Naive B cell (primary cell): ENCODE measurements around the gene TECPR2. TPM values are rescaled to one million over a fixed set of nuclear protein-coding genes. Genes with fewer than 3 reads are reported as not detected.
"Not testable (repeated sequence)": the region's sequence is repeated elsewhere in the genome, so short reads cannot be mapped to it uniquely, and the experiment has no call there.

Experiments used
- ATAC-seq, 2 donors: fragments of 150-1000 bp; cut with Tn5 transposase; 2 replicates each; pipeline ENCODE4 v1.10.0; 2021; ENCODE audit warnings: low read depth in 2 of 2, mild to moderate bottlenecking in 2 of 2, moderate library complexity in 2 of 2
- DNase-seq: peaks from one replicate; pipeline ENCODE4 v3.0.0; 2022
- H3K27ac Mint-ChIP-seq, 6 donors: one replicate each; pipeline ENCODE4 v1.8.0; 2020 to 2022; ENCODE audit warnings: mild to moderate bottlenecking in 6 of 6, mixed read lengths in 6 of 6, moderate library complexity in 5 of 6, inconsistent platforms in 2 of 6
- H3K27me3 Mint-ChIP-seq, 3 donors: one replicate each; pipeline ENCODE4 v1.8.0; 2021 to 2022; ENCODE audit warnings: mixed read lengths in 3 of 3, mild to moderate bottlenecking in 1 of 3
- H3K36me3 Mint-ChIP-seq, 2 donors: one replicate each; pipeline ENCODE4 v1.8.0; 2020 to 2022; ENCODE audit warnings: mixed read lengths in 2 of 2, inconsistent platforms in 1 of 2, mild to moderate bottlenecking in 1 of 2
- H3K4me1 Mint-ChIP-seq, 3 donors: one replicate each; pipeline ENCODE4 v1.8.0; 2020 to 2022; ENCODE audit warnings: mixed read lengths in 3 of 3, inconsistent platforms in 1 of 3, mild to moderate bottlenecking in 1 of 3, moderate library complexity in 1 of 3
- H3K4me3 Mint-ChIP-seq, 8 donors: one replicate each; pipeline ENCODE4 v1.8.0; 2020 to 2022; ENCODE audit warnings: mild to moderate bottlenecking in 8 of 8, mixed read lengths in 8 of 8, moderate library complexity in 8 of 8, inconsistent platforms in 2 of 8
- H3K9me3 Mint-ChIP-seq, 7 donors: one replicate each; pipeline ENCODE4 v1.8.0; 2020 to 2022; ENCODE audit warnings: mixed read lengths in 7 of 7, mild to moderate bottlenecking in 5 of 7, inconsistent platforms in 2 of 7, moderate library complexity in 1 of 7
- polyA plus RNA-seq, 6 donors: library from polyadenylated mRNA; unstranded; fragments of 300-500 nt; fragmentation: Illumina TruSeq; gene quantifications; one replicate each; pipeline ENCODE4 v1.2.3, GENCODE V29; 2021; ENCODE audit warnings: low read depth in 6 of 6

The TECPR2 gene
- polyA plus RNA-seq, 6 donors from 2014 or later = 2.3 to 6.6 (median 3.1) TPM

DNA sequence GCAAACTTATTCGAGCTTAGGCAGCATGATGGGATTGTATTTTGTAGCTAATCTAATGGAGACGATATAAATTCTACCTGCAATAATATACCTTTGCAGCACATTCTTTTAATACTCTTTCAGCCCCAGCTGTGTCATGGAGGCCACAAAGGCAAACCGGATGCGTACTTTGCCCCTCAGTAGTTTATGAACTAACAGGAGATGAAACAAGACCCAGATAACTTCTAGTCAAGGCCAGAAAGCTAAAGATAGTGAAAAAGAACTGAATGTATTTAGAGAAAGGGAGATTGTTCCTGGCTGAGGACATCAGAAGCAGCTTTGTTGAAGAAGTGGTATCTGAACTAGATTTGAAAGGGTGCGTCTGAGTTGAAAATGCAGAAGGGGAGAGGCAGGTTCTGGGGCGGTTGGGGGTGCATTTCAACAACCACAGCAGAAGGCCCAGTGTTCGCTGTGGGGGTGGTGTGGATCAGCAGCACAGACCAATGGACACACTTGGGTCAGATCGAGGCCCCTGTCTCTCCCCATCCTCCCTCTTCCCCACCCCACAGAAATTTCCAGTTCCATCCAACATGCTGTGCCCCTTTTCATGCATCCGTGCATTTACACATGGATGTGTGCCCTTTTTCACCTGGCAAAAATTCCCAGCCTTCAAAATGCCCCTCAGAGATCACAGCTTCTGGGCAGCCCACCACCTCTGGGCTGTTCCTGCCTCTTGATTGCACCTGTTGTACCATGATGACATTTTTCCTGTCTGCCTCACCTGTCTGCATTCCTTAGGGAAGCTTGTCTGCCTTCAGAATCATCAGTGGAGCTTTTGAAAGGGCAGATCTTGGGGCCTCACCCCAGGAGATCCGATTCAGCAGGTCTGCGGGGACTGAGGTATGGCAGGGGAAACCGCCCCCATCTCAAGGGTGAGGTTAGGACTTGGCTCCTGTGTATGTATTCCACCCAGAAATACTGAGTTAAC is 41.0 kb upstream of the TECPR2 start:
- Mint-ChIP-seq H3K4me1 (peaks cover 33 to 60% (median 47%) of the 10 kb centered on the region in 3 donors), H3K27me3 (peaks cover 0 to 2% (median 0%) of the 10 kb centered on the region in 3 donors), H3K27ac (peak overlapping the region in 1 of 6 donors; percentile 19), H3K9me3 (peaks cover 0 to 3% (median 0%) of the 10 kb centered on the region in 7 donors), H3K36me3 (peaks cover 5 to 6% of the 10 kb centered on the region in 2 donors), H3K4me3 (peak overlapping the region in 6 of 8 donors; percentile 32 to 99 (median 78))
- no peak for ATAC-seq
- no peak for DNase-seq

DNA sequence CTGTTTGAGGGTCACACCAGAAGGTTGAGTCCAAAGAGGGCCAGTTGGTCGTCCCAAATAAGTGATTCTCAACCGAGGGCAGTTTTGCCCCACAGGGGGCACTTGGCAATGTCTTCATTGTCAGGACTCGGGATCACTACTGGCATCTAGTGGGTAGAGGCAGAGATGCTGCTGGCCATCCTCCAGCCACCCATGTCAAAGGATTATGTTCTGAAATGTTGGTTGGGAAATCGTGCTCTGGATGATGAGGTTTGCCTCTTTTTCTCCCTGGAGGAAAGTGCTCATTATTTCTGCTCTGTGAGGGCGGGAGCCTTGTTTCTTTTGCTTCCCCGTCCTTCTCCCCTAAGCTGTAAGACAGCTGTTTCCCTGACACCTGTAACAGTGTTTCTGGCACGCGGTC is 39.6 kb upstream of the TECPR2 start:
- Mint-ChIP-seq H3K27me3 (no peaks in the 10 kb centered on the region), H3K9me3 (no peaks in the 10 kb centered on the region), H3K4me3 (peak overlapping the region in 2 of 8 donors; percentile 9 to 99), H3K27ac (peak overlapping the region in 4 of 6 donors; percentile 22 to 61 (median 36)), H3K4me1 (peaks cover 25 to 47% (median 33%) of the 10 kb centered on the region in 3 donors), H3K36me3 (peaks cover 5 to 6% of the 10 kb centered on the region in 2 donors)
- DNase-seq (peak; percentile 31), ATAC-seq (no peak)

DNA sequence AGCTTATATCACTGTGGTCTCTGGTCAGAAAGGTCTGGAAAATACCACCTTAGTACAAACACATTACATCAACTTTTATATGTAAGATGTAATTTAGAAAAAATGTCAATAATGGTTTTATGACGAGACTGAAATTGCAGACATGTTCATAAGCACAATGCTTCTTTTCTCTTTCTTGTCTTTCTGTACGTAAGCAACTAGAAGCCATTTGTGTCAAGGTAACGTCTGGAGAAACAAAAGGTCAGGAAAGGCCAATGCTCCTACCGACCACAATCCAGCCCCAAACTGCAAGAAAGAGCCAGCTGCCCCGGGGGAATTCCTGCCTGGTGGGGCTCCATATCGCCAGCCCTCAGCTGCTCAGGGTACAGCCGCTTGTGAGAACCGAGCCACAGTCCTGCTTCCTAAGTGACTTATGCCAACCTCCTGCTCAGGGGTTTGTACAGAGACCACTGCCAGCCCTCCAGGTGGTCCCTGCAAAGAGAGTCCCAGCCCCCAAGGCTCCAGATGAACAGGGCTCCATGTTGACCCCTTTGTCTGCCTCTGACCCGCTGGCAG is 36.9 kb upstream of the TECPR2 start:
- Mint-ChIP-seq H3K27me3 (no peaks in the 10 kb centered on the region), H3K36me3 (peaks cover 5 to 6% of the 10 kb centered on the region in 2 donors), H3K4me3 (no peak overlapping the region), H3K4me1 (peaks cover 10 to 25% (median 11%) of the 10 kb centered on the region in 3 donors), H3K9me3 (no peaks in the 10 kb centered on the region), H3K27ac (peak overlapping the region in 1 of 6 donors; percentile 20)
- ATAC-seq (no peak), DNase-seq (no peak)

DNA sequence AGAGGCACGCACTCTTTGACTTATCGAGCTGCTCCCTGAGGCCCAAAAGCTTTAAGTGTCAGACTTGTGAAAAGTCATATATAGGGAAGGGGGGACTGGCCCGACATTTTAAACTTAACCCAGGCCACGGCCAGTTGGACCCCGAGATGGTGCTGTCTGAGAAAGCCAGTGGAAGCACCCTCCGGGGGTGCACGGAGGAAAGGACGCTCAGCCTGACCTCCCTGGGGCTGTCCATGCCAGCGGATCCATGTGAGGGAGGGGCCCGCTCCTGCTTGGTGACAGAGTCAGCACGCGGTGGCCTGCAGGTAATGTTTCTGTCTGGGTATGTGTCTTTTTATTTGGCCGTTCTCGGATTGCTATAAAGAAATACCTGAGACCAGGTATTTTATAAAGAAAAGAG is 36.2 kb upstream of the TECPR2 start:
- ATAC-seq = no peak
- Mint-ChIP-seq H3K9me3 (no peaks in the 10 kb centered on the region), H3K4me1 (peaks cover 7 to 18% (median 11%) of the 10 kb centered on the region in 3 donors), H3K27ac (no peak overlapping the region), H3K4me3 (no peak overlapping the region), H3K27me3 (no peaks in the 10 kb centered on the region), H3K36me3 (peaks cover 5 to 6% of the 10 kb centered on the region in 2 donors)
- no peak for DNase-seq

DNA sequence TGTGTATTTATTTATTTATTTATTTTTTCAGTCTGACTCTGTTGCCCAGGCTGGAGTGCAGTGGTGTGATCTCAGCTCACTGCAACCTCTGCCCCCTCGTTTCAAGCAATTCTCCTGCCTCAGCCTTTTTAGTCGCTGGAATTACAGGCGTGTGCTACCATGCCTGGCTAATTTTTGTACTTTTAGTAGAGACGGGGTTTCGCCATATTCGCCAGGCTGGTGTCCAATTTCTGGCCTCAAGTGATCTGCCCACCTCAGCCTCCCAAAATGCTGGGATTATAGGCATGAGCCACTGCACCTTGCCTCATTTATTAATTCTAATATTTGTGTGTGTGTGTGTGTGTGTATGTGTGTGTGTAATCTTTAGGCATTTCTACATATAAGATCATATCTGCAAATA is 33.4 kb upstream of the TECPR2 start:
- not testable (repeated sequence) for H3K4me3 Mint-ChIP-seq, H3K4me1 Mint-ChIP-seq, H3K9me3 Mint-ChIP-seq, DNase-seq, H3K27ac Mint-ChIP-seq, H3K27me3 Mint-ChIP-seq, ATAC-seq
- H3K36me3 Mint-ChIP-seq = peaks cover 10 to 18% of the 10 kb centered on the region in 2 donors

DNA sequence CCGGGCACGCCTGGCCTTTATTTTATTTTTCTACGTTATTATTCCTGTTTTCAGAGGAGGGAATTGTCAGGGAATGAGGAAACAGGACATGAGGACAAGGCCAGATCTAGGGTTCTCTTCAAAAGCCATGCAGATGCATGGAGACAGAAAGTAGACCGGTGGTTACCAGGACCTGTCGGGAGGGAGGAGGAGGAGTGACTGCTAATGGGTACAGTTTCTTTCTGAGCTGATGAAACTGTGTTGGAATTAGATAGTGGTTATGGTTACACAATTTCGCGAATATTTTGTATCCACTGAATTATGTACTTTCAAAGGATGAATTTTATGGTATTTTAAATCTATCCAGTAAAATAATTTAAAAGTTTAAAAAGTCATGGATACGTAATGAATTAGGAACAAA is 31.9 kb upstream of the TECPR2 start:
- Mint-ChIP-seq H3K4me1 (peaks cover 0 to 5% (median 0%) of the 10 kb centered on the region in 3 donors), H3K9me3 (no peaks in the 10 kb centered on the region), H3K27ac (peak overlapping the region in 1 of 6 donors; percentile 30), H3K36me3 (peaks cover 10 to 19% of the 10 kb centered on the region in 2 donors), H3K27me3 (no peaks in the 10 kb centered on the region), H3K4me3 (peak overlapping the region in 1 of 8 donors; percentile 42)
- ATAC-seq (no peak), DNase-seq (no peak)

DNA sequence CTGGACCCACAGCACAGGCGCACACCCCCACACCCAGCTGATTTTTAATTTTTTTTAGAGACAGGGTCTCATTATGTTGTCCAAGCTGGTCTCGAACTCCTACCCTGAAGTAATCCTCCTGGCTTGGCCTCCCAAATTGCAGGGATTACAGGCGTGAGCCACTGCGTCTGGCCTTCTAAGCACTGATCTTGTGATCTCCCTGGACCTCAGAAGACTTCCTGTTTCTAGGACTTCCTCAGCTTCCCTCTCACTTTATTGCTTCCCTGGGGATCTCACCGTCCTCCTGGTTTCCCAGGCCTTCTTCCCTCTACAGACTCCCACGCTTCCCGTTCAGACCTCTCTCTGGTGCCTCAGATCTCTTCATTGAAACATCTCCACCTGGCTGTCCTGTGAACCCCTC is 29.4 kb upstream of the TECPR2 start:
- H3K27ac Mint-ChIP-seq = peak overlapping the region in 1 of 6 donors; percentile 3
- no peak overlapping the region for H3K4me3 Mint-ChIP-seq
- no peaks in the 10 kb centered on the region for H3K27me3 Mint-ChIP-seq
- no peaks in the 10 kb centered on the region for H3K9me3 Mint-ChIP-seq
- DNase-seq = no peak
- H3K4me1 Mint-ChIP-seq = peaks cover 0 to 5% (median 0%) of the 10 kb centered on the region in 3 donors
- no peak for ATAC-seq
- peaks cover 9 to 23% of the 10 kb centered on the region in 2 donors for H3K36me3 Mint-ChIP-seq

DNA sequence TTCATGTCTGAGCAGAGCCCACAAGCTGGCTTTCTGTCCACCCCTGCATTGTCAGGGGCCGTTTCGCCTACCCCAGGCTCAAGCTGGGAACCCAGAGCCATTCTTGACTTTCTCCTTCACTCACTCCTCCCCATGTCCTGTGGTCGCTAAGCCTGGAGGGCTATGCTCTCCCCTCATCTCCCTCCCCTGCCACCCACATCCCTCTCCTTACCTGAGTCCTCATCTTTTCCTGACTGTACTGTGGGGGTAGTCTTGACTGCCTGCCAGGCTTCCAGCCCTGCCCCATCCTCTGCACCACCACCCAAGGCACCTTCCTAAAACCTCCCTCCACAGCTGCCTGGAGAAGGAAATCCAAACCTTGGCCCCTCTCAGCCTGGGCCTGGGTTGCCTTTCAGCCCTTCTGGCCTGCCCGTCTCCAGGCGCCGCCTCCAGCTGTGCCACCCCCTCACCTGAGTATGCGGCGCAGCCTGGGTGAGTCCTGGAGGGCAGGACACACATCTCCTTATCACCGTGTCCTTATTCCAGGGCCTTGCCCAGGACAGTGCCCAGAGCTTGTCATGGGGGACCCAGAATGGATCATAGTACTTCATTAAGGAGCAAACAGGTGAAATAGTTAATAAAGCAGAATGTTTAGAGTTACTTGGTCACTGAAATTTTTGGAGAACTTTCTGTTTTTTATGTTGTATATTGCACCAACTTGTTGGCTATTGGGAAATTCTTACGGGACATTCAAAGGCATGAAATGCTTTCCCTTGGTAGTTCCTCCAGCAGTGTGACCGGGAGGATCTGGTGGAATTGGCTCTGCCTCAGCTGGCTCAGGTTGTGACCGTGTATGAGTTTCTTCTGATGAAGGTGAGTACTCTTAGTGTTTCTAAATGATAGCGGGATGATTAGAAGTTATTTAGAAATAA is 28.7 kb upstream of the TECPR2 start:
- DNase-seq (no peak), ATAC-seq (no peak)
- Mint-ChIP-seq H3K4me3 (no peak overlapping the region), H3K9me3 (no peaks in the 10 kb centered on the region), H3K27me3 (no peaks in the 10 kb centered on the region), H3K36me3 (peaks cover 9 to 30% of the 10 kb centered on the region in 2 donors), H3K4me1 (peaks cover 0 to 5% (median 0%) of the 10 kb centered on the region in 3 donors), H3K27ac (peak overlapping the region in 2 of 6 donors; percentile 3 to 86)

DNA sequence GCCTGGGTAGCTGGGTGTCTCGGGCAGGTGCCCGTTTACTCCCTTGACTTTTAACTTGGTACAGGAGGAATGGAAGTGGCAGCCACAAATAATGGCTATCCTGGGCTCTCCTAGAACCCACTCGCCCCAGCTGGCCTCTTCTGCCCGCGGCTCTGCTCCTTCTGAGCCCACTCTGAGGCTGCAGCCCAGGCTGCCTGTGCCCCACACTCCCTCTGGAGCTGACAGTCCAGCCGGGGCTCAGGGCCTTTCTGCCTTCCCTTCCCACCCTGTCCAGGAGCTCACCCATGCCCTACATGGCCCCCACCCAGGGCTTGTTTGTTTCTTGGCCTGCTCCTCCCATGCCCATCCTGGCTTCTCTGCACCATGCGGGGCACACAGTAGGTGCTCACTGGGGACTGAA is 27.6 kb upstream of the TECPR2 start:
- Mint-ChIP-seq H3K9me3 (no peaks in the 10 kb centered on the region), H3K4me1 (peaks cover 0 to 5% (median 0%) of the 10 kb centered on the region in 3 donors), H3K36me3 (peaks cover 9 to 30% of the 10 kb centered on the region in 2 donors), H3K27me3 (no peaks in the 10 kb centered on the region), H3K4me3 (no peak overlapping the region), H3K27ac (peak overlapping the region in 1 of 6 donors; percentile 21)
- ATAC-seq (no peak), DNase-seq (no peak)

DNA sequence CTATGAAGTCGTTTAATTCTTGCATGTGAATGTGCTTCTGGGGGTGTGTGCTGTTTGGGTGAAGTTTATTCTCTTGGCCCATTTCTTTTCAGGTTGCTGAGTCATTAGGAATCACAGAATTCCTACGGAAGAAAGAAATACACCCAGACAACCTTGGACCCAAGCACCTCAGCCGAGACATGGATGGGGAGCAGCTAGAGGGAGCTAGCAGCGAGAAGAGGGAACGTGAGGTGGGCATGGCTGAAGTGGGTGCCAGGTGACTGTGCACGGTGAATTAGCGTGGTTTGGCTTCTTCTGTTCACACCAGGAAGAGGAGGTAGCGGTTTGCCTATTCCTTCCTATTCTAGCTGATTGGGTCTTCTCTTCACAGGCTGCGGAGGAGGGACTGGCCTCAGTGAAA is 24.0 kb upstream of the TECPR2 start:
- Mint-ChIP-seq H3K4me3 (no peak overlapping the region), H3K27me3 (no peaks in the 10 kb centered on the region), H3K9me3 (no peaks in the 10 kb centered on the region), H3K36me3 (peaks cover 16 to 38% of the 10 kb centered on the region in 2 donors), H3K27ac (peak overlapping the region in 1 of 6 donors; percentile 11), H3K4me1 (peaks cover 0 to 2% (median 0%) of the 10 kb centered on the region in 3 donors)
- no peak for DNase-seq
- ATAC-seq = no peak

DNA sequence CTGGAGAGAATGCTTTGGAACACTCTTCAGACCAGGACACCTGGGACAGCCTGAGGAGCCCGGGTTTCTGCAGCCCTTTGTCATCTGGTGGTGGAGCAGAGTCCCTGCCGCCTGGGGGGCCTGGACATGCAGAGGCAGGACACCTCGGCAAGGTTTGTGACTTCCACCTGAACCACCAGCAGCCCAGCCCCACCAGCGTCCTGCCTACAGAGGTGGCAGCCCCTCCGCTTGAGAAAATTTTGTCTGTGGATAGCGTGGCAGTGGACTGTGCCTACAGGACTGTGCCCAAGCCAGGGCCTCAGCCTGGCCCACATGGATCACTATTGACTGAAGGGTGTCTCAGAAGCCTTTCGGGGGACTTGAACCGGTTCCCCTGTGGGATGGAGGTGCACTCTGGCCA is 21.2 kb upstream of the TECPR2 start:
- Mint-ChIP-seq H3K4me3 (no peak overlapping the region), H3K4me1 (no peaks in the 10 kb centered on the region), H3K27me3 (no peaks in the 10 kb centered on the region), H3K27ac (peak overlapping the region in 1 of 6 donors; percentile 40), H3K9me3 (no peaks in the 10 kb centered on the region), H3K36me3 (peaks cover 18 to 40% of the 10 kb centered on the region in 2 donors)
- ATAC-seq (no peak), DNase-seq (no peak)

DNA sequence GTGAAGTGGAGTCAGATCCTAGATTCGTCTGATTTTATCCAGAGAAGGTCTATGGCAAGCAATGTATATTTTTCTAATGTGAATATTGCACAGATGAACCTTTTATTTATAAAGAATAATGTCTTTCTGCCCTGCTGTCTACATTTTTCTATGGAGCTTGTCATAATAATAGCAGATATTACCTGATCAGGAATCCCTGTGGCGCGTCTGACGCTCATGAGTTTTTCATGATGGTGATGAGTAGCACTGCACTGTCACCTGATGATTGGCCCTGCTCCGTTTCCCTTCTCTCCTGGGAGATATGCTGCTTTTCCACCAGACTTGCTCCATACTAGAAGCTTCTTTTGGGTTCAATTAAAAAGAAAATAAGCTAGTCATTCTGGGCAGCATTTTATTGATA is 20.5 kb upstream of the TECPR2 start:
- Mint-ChIP-seq H3K9me3 (no peaks in the 10 kb centered on the region), H3K4me1 (no peaks in the 10 kb centered on the region), H3K36me3 (peaks cover 18 to 40% of the 10 kb centered on the region in 2 donors), H3K4me3 (no peak overlapping the region), H3K27ac (peak overlapping the region in 2 of 6 donors; percentile 40 to 54), H3K27me3 (no peaks in the 10 kb centered on the region)
- DNase-seq (no peak), ATAC-seq (no peak)

DNA sequence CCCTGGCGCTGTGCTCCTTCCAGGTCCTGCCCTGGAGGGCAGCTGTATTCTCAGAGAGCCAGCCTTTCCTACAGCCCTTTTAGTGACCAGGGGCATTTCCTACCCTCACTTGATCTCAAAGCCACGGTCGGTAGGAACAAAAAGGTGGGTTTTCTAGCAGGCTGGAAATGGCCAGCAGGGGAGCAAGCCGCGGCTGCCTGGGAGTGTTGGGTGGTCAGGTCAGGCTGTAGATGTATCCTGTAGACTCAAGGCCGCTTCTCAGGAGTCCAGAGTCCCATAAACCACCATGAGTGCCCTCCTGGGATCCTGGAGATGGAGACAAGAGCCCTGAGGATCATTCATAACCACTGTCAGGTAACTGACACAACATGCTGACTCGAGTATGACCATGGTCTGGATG is 18.7 kb upstream of the TECPR2 start:
- Mint-ChIP-seq H3K27ac (peak overlapping the region in 1 of 6 donors; percentile 30), H3K4me1 (no peaks in the 10 kb centered on the region), H3K9me3 (no peaks in the 10 kb centered on the region), H3K36me3 (peaks cover 24 to 32% of the 10 kb centered on the region in 2 donors), H3K27me3 (no peaks in the 10 kb centered on the region), H3K4me3 (no peak overlapping the region)
- ATAC-seq = no peak
- DNase-seq = no peak
